22Rv1 (cell line): ENCODE measurements around the gene SIMC1.

ENCODE experiments used
- H3K27ac ChIP-seq: fragments of 450-650 bp; 2 replicates; pipeline ENCODE4 v1.5.1; 2017
- CTCF ChIP-seq: fragments of 450-650 bp; IDR thresholded peaks from 2 replicates; pipeline ENCODE4 v1.5.1; 2017; ENCODE audit warnings: mild to moderate bottlenecking
- ZFX ChIP-seq: fragments of 450-650 bp; IDR thresholded peaks from 2 replicates; pipeline ENCODE4 v1.6.1; 2017; ENCODE audit warnings: antibody characterized with exemption, borderline replicate concordance

Gene SIMC1

GRCh38 chr5:176320577-176320976 lies 82.4 kb downstream of the SIMC1 start:
- TF ChIP-seq CTCF (no peak), ZFX (no peak)

GRCh38 chr5:176334031-176334770 lies 96.0 kb downstream of the SIMC1 start:
- TF ChIP-seq ZFX (no peak), CTCF (no peak)
- H3K27ac ChIP-seq: no peak overlapping the region

More at GRCh38 chr5:176320577-176320976, 82.4 kb downstream of the SIMC1 start:
- no peak overlapping the region for H3K27ac ChIP-seq

GRCh38 chr5:176337913-176338312 lies 99.7 kb downstream of the SIMC1 start:
- H3K27ac ChIP-seq: no peak overlapping the region
- TF ChIP-seq ZFX (no peak), CTCF (no peak)

GRCh38 chr5:176339304-176339703 lies 101.1 kb downstream of the SIMC1 start:
- no peak for TF ChIP-seq ZFX
- no peak for TF ChIP-seq CTCF
- H3K27ac ChIP-seq: no peak overlapping the region

- no peak for TF ChIP-seq CTCF
- H3K27ac ChIP-seq: no peak overlapping the region
Observed at GRCh38 chr5:176341325-176342157, 103.3 kb downstream of the SIMC1 start.

- no peak overlapping the region for H3K27ac ChIP-seq
- no peak for TF ChIP-seq CTCF
- TF ChIP-seq ZFX: no peak
Observed at GRCh38 chr5:176342158-176342483, 103.9 kb downstream of the SIMC1 start.
